Lower leg skin (tissue), 4 donors: ENCODE data around the gene ARG2. TPM values are rescaled to one million over a fixed set of nuclear protein-coding genes. Genes with fewer than 3 reads are reported as not detected.

Experiments
- DNase-seq, 2 donors: peaks; one replicate each; pipeline ENCODE4 v3.0.0-alpha.2; 2019; ENCODE audit warnings: low spot score in 2 of 2
- H3K4me3 ChIP-seq: fragments of 200-600 bp; sonication (generic); 2 replicates; pipeline ENCODE4 v1.5.1; 2017; ENCODE audit warnings: mild to moderate bottlenecking, low read depth; ENCODE audit not compliant: poor library complexity, severe bottlenecking
- POLR2A ChIP-seq, 2 donors: fragments of 450-650 bp; IDR thresholded peaks; one replicate each; pipeline ENCODE4 v1.6.1; 2016 to 2017; ENCODE audit warnings: antibody characterized with exemption in 2 of 2, mild to moderate bottlenecking in 1 of 2, moderate library complexity in 1 of 2
- WGBS, 2 donors: methylation state at CpG; one replicate each; pipeline ENCODE4 v1.1.5; 2018; 5-methylcytosine and 5-hydroxymethylcytosine counted together
- intact Hi-C: fragments of 100-400 bp; cut with DNase I; formaldehyde crosslinking; loops from one replicate; pipeline ENCODE4 v1.15.0; 2023; ENCODE audit warnings: low total_unique reads
- total RNA-seq, 4 donors: library from RNA; depleted of rRNA; stranded (reverse); fragments of >200 nt; gene quantifications; one replicate each; pipeline ENCODE4 v1.1.0, GENCODE V29; 2016
- TF ChIP-seq, protein P1 (sequence below), 3 donors: fragments of 450-650 bp; IDR thresholded peaks; one replicate each; pipeline ENCODE4 v1.5.1; 2016; ENCODE audit warnings: antibody characterized with exemption in 3 of 3, mild to moderate bottlenecking in 3 of 3, moderate library complexity in 2 of 3

Gene ARG2
- total RNA-seq, 4 donors from 2014 or later, result 3.5 to 6.8 (median 5.2) TPM

DNA sequence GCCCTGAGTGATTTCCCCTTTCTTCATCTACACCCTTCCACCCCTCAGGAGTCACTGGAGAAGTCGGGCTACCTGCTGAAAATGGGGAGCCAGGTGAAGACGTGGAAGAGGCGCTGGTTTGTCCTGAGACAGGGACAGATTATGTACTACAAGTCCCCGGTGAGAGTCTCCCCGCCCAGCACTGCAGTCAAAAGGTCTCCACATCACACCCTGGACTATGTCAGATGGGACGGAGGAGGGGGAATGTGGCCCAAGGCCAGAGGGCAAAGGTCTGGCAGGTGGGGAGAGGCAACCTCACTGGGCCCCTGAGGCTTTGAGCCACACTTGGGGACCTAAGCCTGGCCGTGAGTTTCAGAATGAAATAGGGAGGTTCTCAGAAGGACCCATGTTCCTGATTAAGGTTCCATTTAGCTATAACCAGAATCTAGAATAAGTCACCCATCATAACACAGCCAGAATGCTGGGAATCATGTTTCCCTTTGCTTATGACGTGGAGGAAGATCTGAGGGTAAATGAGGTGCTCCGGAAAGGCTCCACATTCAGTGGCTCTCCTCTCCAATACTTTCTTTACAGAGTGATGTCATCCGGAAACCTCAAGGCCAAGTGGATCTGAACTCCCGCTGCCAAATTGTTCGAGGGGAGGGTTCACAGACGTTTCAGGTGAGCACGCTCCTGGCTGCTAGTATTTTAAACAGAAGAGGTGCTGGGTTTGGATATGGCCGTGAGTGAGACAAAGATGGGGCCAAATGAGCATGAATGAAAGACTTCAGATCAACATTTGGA, 46.3 kb upstream of the ARG2 start:
- intact Hi-C loops, result loop anchor here (5.0 kb wide), 2 partner anchors 46 to 146 kb away; no protein-coding TSS in a partner anchor
- TF ChIP-seq, protein P1, sequence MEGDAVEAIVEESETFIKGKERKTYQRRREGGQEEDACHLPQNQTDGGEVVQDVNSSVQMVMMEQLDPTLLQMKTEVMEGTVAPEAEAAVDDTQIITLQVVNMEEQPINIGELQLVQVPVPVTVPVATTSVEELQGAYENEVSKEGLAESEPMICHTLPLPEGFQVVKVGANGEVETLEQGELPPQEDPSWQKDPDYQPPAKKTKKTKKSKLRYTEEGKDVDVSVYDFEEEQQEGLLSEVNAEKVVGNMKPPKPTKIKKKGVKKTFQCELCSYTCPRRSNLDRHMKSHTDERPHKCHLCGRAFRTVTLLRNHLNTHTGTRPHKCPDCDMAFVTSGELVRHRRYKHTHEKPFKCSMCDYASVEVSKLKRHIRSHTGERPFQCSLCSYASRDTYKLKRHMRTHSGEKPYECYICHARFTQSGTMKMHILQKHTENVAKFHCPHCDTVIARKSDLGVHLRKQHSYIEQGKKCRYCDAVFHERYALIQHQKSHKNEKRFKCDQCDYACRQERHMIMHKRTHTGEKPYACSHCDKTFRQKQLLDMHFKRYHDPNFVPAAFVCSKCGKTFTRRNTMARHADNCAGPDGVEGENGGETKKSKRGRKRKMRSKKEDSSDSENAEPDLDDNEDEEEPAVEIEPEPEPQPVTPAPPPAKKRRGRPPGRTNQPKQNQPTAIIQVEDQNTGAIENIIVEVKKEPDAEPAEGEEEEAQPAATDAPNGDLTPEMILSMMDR (IDR thresholded peaks at IDR 0.05), result no peak
- TF ChIP-seq POLR2A (IDR thresholded peaks at IDR 0.05), result no peak
- 79 to 83% methylated on average over 15 of the region's 15 CpGs for WGBS, 2 donors

DNA sequence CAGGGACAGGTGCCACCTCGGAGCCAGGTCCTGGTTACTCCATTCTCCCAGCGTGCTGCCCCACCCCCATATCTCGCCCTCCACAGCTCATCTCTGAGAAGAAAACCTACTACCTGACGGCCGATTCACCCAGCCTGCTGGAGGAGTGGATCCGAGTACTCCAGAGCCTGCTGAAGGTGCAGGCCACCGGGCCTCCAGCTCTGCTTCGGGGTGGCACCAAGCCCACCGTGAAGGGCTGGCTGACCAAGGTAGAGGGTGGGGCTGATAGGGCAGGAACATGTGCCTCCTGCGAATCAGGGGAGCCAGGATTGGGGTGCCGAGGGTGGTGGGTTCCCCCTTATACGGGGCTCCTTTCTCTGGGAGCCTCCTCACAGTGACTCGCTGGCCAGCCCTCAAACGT, 45.6 kb upstream of the ARG2 start:
- WGBS, 2 donors, result 83 to 89% methylated on average over 14 of the region's 14 CpGs
- intact Hi-C loops, result loop anchor here (5.0 kb wide), 2 partner anchors 47 to 147 kb away; no protein-coding TSS in a partner anchor
- no peak overlapping the region for H3K4me3 ChIP-seq
- no peak for TF ChIP-seq POLR2A (IDR thresholded peaks at IDR 0.05)
- TF ChIP-seq, protein P1 (IDR thresholded peaks at IDR 0.05), result no peak
- DNase-seq, result no peak

More for the DNA sequence above, 46.3 kb upstream of the ARG2 start:
- DNase-seq, result no peak
- H3K4me3 ChIP-seq, result no peak overlapping the region

DNA sequence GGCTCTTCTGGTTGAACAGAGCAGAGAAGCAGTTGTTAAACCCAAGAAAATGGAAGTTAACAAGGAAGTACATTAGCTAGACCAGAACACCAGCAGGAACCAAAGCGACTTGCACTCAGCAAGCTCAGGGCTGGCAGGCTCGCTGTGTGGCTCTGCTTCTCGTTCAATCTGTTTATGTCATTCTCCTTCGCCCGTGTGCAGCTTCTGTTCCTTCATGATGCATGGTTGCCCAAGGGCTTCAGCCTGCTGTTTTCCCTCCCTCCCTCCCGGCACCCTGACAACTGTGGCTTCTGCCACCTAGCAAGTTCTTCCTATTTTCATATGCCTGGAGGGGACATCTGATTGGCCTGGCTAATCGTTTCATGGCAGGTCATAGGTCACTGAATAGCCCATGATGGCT, 44.9 kb upstream of the ARG2 start:
- 67 to 75% methylated on average over 7 of the region's 7 CpGs for WGBS, 2 donors
- no peak overlapping the region for H3K4me3 ChIP-seq
- TF ChIP-seq, protein P1 (IDR thresholded peaks at IDR 0.05), result no peak
- no peak for TF ChIP-seq POLR2A (IDR thresholded peaks at IDR 0.05)
- intact Hi-C loops, result loop anchor here (5.0 kb wide), 2 partner anchors 48 to 148 kb away; no protein-coding TSS in a partner anchor
- no peak for DNase-seq

DNA sequence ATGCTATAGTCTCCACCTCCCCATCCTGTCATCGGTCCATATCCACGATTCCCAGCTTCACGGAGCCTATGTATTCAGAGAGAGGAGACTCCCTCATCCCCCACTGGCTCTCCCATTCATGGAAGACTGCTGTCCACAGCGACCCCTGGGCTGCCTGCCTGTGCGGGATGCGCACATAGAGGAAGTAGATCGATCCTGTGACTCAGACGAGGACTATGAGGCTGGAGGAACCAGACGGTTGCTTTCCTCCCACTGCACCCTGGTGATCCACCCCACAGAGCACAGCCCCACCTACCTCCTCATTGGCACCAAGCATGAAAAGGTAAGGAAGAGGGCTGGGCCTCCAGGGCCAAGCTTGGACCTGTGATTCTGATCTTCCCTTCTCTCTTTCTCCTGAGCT, 44.0 kb upstream of the ARG2 start:
- TF ChIP-seq POLR2A (IDR thresholded peaks at IDR 0.05), result no peak
- TF ChIP-seq, protein P1 (IDR thresholded peaks at IDR 0.05), result no peak
- intact Hi-C loops, result no loop called here
- WGBS, 2 donors, result 75 to 77% methylated on average over 9 of the region's 9 CpGs
- H3K4me3 ChIP-seq, result no peak overlapping the region
- DNase-seq, result no peak

DNA sequence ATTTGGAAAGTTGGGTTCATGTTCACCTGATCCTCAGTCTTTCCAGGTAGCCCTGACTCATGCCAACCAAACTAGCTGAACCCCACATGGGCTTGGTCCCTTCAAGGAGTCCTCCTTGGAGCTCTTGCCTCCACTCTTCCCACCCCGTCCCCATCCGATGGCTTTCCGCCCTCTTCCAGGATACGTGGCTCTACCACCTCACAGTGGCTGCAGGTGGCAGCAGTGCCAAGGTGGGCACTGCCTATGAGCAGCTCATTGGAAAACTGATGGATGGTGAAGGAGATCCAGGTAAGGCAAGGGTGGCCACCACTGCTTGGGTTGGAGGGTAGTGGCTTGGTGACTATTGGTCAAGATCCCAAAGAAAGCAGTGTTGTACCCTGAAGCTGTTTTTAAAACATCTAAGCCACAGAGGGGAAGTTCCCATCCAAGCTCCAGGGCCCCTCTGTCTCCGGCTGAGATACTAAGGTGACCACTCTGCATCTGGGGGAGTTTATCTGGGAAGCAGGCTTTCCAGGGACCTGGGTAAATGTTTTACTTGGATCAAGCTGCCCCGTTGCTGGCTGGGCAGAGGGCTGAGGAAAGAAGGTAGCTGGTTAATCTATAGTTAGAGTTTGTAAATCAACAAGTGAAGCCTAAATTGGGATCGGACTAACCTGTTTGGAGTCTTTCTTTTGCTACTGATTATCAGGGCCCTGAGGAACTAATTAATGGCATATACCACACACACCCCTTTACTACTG, 43.3 kb upstream of the ARG2 start:
- TF ChIP-seq POLR2A (IDR thresholded peaks at IDR 0.05), result no peak
- TF ChIP-seq, protein P1 (IDR thresholded peaks at IDR 0.05), result no peak
- no peak overlapping the region for H3K4me3 ChIP-seq
- intact Hi-C loops, result no loop called here
- no peak for DNase-seq
- WGBS, 2 donors, result 94 to 95% methylated on average over 7 of the region's 7 CpGs
